ENCODE data around the gene ASMTL.

ASMTL gene

GRCh38 chrX:1392376-1393068 lies 60.2 kb downstream of the ASMTL start:
- TF ChIP-seq TSHZ2 (CRISPR knock-in tag; IDR thresholded peaks at IDR 0.05) (peak; percentile 57; the same call in 1 of the 2 replicates), CSDC2 (CRISPR knock-in tag; IDR thresholded peaks at IDR 0.05) (0 out of 2 replicates have a peak, but pooled peaks have one; percentile 57), ZFP3 (CRISPR knock-in tag; IDR thresholded peaks at IDR 0.05) (peak; percentile 59; the same call in 1 of the 2 replicates), ARNTL (CRISPR knock-in tag; IDR thresholded peaks at IDR 0.05; ENCODE audit: borderline replicate concordance, low read depth) (no peak), ESRRG (CRISPR knock-in tag; IDR thresholded peaks at IDR 0.05) (peak; percentile 99), ZNF8 (CRISPR knock-in tag; IDR thresholded peaks at IDR 0.05) (no peak), BACH2 (CRISPR knock-in tag; IDR thresholded peaks at IDR 0.05; ENCODE audit: borderline replicate concordance) (no peak)
- ATAC-seq: peak; percentile 69

GRCh38 chrX:1391707-1392375 lies 60.9 kb downstream of the ASMTL start, which contains the start of gene SLC25A6:
SLC25A6 (minus strand) TSS chrX:1392113; CDS start chrX:1392009, 104 bp downstream.
- ATAC-seq: peak; percentile 97
- TF ChIP-seq ESRRG (CRISPR knock-in tag; IDR thresholded peaks at IDR 0.05) (peak; percentile 53; the same call in 1 of the 2 replicates), CSDC2 (CRISPR knock-in tag; IDR thresholded peaks at IDR 0.05) (0 out of 2 replicates have a peak, but pooled peaks have one; percentile 60), TSHZ2 (CRISPR knock-in tag; IDR thresholded peaks at IDR 0.05) (0 out of 2 replicates have a peak, but pooled peaks have one; percentile 46), ZFP3 (CRISPR knock-in tag; IDR thresholded peaks at IDR 0.05) (0 out of 2 replicates have a peak, but pooled peaks have one; percentile 61), BACH2 (CRISPR knock-in tag; IDR thresholded peaks at IDR 0.05; ENCODE audit: borderline replicate concordance) (no peak)

GRCh38 chrX:1391370-1391706 lies 61.4 kb downstream of the ASMTL start:
- TF ChIP-seq RARB (CRISPR knock-in tag; IDR thresholded peaks at IDR 0.05): no peak
- TF ChIP-seq ISL1 (CRISPR knock-in tag; IDR thresholded peaks at IDR 0.05): no peak
- TF ChIP-seq CSDC2 (CRISPR knock-in tag; IDR thresholded peaks at IDR 0.05): no peak
- TF ChIP-seq ESRRG (CRISPR knock-in tag; IDR thresholded peaks at IDR 0.05): no peak
- TF ChIP-seq ZC3H10 (CRISPR knock-in tag; IDR thresholded peaks at IDR 0.05): no peak
- no peak for TF ChIP-seq ARNTL (CRISPR knock-in tag; IDR thresholded peaks at IDR 0.05; ENCODE audit: borderline replicate concordance, low read depth)
- TF ChIP-seq CREB5 (CRISPR knock-in tag; IDR thresholded peaks at IDR 0.05; ENCODE audit: low read depth): no peak
- no peak for TF ChIP-seq TCF4 (CRISPR knock-in tag; IDR thresholded peaks at IDR 0.05; ENCODE audit: borderline replicate concordance)
- no peak for TF ChIP-seq OSR1 (CRISPR knock-in tag; IDR thresholded peaks at IDR 0.05)
- no peak for TF ChIP-seq PPARA (CRISPR knock-in tag; IDR thresholded peaks at IDR 0.05; ENCODE audit: borderline replicate concordance)
- no peak for TF ChIP-seq ZNF70 (CRISPR knock-in tag; IDR thresholded peaks at IDR 0.05)
- no peak for TF ChIP-seq POU6F1 (CRISPR knock-in tag; IDR thresholded peaks at IDR 0.05; ENCODE audit: borderline replicate concordance, low read depth)
- no peak for TF ChIP-seq BACH2 (CRISPR knock-in tag; IDR thresholded peaks at IDR 0.05; ENCODE audit: borderline replicate concordance)
- TF ChIP-seq ZFP3 (CRISPR knock-in tag; IDR thresholded peaks at IDR 0.05): no peak
- no peak for ATAC-seq
